Measurements from ENCODE around the gene CNOT8.

GRCh38 chr5:154923441-154924430 is 65.3 kb downstream of the CNOT8 start:
- TF ChIP-seq CTCF (IDR thresholded peaks at IDR 0.05 in 4 of 5, conservative IDR thresholded peaks at IDR 0.05 in 1 of 5) (no peak), POLR2A (IDR thresholded peaks at IDR 0.05) (no peak)
